ENCODE data around the gene DYSF. TPM values are rescaled to one million over a fixed set of nuclear protein-coding genes. Genes with fewer than 3 reads are reported as not detected.

The DYSF gene
- total and polyA plus RNA-seq, 2 donors (not counting 3 experiments of a cell fraction or from before 2014, with no cell fraction given), result 50.9 to 152 TPM

GRCh38 chr2:71589763-71590162 is 136.4 kb downstream of the DYSF start:
- Histone ChIP-seq H3K36me3 (ENCODE audit: control insufficient read depth in 2 of 2, extremely low read depth in 1 of 2, insufficient read depth in 2 of 2, low read length in 2 of 2) (peaks cover 0 to 22% of the 10 kb centered on the region in 2 experiments), H3K9ac (replicated peaks; ENCODE audit: extremely low read depth, insufficient read depth, low read length) (no peak overlapping the region), H3K4me2 (ENCODE audit: insufficient read depth, low read length) (no peak overlapping the region), H3K27me3 (ENCODE audit: control insufficient read depth in 2 of 2, insufficient read depth in 2 of 2, low read length in 2 of 2) (no peaks in the 10 kb centered on the region), H3K79me2 (ENCODE audit: control insufficient read depth, insufficient read depth, low read length) (no peaks in the 10 kb centered on the region), H3K9me1 (replicated peaks; ENCODE audit: control insufficient read depth, extremely low read depth, insufficient read depth, low read length) (no peaks in the 10 kb centered on the region), H3K4me3 (replicated peaks in 1 of 3; ENCODE audit: insufficient read depth in 1 of 3, low read depth in 1 of 3, low read length in 3 of 3) (no peak overlapping the region), H3K4me1 (ENCODE audit: control insufficient read depth, extremely low read depth, insufficient read depth, low read length) (no peaks in the 10 kb centered on the region), H2AFZ (ENCODE audit: low read depth, low read length) (no peak overlapping the region), H3K27ac (ENCODE audit: insufficient read depth, low read depth, low read length) (no peak overlapping the region), H3K9me3 (replicated peaks; ENCODE audit: control insufficient read depth, insufficient read depth, low read length) (no peaks in the 10 kb centered on the region), H4K20me1 (replicated peaks; ENCODE audit: control insufficient read depth, extremely low read depth, insufficient read depth, low read length) (no peaks in the 10 kb centered on the region)
- intact Hi-C loops (cut with micrococcal nuclease) (no loop called here), dilution Hi-C loops (cut with MboI; ENCODE audit: extremely low pct_ligation_motif_present, low sequenced_read_pairs) (no loop called here)
- ChIA-PET POLR2A (no interaction called here), CTCF (interaction anchor here (1.2 kb wide), 1 partner anchor 12 kb away, joined by 3 read pairs; no protein-coding TSS in a partner anchor)
- BruUV-seq (replicated peaks), result no TSS peak
- DNase-seq (ENCODE audit: low read depth, low spot score) (no peak), FAIRE-seq (no peak)
- TF ChIP-seq CTCF (IDR thresholded peaks at IDR 0.05; ENCODE audit: extremely low read depth in 1 of 2, insufficient read depth in 1 of 2, low read depth in 1 of 2, low read length in 2 of 2), result no peak
- no peak for TF ChIP-seq JUN (IDR thresholded peaks at IDR 0.05; ENCODE audit: borderline replicate concordance, insufficient read depth, insufficient read length, low read depth)
- no peak for TF ChIP-seq POLR2A (IDR thresholded peaks at IDR 0.05; ENCODE audit: low read depth, low read length)
- no peak for TF ChIP-seq MAX (IDR thresholded peaks at IDR 0.05; ENCODE audit: insufficient read depth, insufficient read length)
- TF ChIP-seq EZH2 (IDR thresholded peaks at IDR 0.05; ENCODE audit: borderline replicate concordance, low read depth, low read length, severe bottlenecking), result no peak
- no peak for TF ChIP-seq POLR2AphosphoS5 (IDR thresholded peaks at IDR 0.05; ENCODE audit: insufficient read depth, low read depth, low read length)
- TF ChIP-seq GATA2 (IDR thresholded peaks at IDR 0.05; ENCODE audit: insufficient read depth, insufficient read length, low read depth, low read length), result no peak
- TF ChIP-seq MYC (IDR thresholded peaks at IDR 0.05; ENCODE audit: low read depth, low read length), result no peak
- TF ChIP-seq FOS (IDR thresholded peaks at IDR 0.05; ENCODE audit: borderline replicate concordance, insufficient read depth, low read length), result no peak

Measured in endothelial cell of umbilical vein (primary cell).